ENCODE results near the gene AKAP10.
"Not testable (repeated sequence)": the region's sequence is repeated elsewhere in the genome, so short reads cannot be mapped to it uniquely, and the experiment has no call there.

AKAP10 gene

DNA sequence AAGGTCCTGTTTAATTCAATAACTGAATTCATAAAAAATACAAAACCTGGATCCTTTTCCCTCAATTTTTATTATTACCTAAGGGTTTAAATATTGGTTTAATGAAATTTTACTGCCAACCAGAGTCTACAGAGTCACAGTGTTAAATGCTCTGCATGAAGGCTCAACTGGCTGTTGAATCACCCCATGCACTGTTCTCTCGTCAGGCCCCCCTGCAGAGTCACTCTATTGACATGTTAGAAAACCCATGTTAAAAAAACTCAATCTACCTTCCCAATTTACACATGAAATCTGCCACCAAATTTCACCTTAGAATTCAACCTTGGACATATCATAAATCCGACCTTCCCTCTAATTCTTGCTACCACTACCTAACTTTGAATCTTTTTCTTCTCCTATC lies 66.6 kb downstream of the AKAP10 start:
- DNase-seq, result no peak

DNA sequence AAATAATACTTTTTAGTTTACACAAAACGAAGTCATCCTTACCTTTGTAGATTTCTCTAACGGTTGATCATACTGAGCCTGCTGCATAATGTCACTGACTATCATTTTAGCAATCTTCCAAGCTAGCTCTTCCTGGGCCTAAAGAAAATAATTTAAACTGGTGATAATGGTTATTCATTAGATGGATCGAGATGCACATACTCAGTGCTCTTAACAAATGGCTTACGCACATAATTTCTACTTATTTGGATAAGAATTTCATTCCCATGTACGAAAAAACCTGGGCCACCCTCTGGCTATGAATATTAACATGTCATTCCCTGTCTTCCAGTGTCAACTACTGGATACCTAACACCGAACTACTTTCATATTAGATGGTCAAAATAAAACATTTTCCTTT lies 68.5 kb downstream of the AKAP10 start:
- no peak for DNase-seq

DNA sequence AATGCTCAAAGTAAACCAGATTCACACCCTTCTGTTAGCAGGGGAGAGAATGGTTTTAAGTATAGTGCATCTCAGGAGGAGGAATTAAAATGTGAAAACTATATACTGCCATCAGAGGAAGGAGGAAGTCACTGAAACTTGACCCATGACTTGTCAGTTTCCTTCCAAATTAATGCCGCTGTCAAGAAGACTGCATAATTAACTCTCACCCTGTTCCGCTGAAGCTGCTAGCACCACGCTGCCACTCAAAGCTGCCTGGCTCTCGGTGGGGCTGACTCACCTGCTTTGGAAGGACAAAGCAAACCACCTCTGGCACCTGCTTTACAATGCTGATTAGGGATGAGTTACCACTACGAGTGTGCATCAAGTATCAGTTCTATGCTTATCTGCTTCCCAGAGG lies 72.1 kb downstream of the AKAP10 start:
- peak; percentile 5 for DNase-seq

DNA sequence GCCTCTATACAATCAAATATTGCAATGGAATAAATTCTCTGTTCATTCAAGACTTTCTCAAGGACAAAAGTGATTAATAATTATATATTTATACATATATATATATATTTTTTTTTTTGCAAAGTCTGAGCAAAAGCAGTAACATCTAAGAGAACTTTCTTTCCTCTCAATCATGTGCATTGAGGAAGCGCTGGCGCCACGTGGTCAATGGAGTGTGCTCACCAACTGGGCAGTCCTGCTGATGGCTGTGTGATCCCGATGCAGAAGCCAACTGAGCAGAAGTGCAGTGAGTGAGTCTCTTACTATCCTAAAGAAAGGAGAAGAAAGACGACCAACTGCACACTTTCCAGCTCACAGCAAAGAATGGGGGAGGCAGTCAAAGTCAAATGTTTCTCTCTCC lies 72.7 kb downstream of the AKAP10 start:
- DNase-seq, result no peak

DNA sequence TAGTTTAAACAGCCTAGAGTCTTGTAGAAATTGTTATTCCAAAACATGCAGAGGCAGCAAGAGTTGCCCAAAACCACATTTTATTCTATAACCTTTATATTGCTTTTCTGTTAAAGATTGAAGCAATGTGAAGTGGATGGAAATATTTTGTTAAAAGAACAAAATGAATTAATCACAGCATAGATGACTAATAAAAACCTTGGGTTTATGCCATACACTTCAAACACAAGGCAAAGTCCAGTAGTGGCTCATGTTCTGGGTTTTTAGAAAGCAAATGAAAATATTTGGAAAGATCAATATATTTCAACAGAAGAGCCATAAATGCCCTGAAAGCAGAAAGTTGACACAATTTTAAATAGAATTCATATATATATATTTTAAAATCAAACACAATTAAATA lies 73.2 kb downstream of the AKAP10 start:
- DNase-seq, result no peak

DNA sequence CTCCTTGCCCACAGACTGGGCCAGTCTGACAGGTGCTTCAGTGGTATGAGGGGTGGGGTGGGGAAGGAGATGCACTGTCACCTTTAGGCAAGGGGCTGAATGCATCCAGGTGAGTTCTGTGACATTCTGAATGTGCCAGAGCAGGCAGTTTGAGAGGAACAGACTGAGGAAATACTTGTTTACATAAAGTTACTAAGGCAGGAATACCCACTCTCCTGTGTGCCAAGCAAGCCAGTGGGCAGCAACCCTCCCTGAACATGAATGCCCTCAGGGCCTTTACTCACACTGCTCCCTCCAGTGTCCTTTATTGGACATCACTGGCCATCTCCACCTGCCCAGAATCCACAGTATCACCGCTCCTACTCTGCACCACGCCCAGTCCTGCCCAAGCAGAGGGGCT lies 76.8 kb downstream of the AKAP10 start:
- DNase-seq, result no peak

DNA sequence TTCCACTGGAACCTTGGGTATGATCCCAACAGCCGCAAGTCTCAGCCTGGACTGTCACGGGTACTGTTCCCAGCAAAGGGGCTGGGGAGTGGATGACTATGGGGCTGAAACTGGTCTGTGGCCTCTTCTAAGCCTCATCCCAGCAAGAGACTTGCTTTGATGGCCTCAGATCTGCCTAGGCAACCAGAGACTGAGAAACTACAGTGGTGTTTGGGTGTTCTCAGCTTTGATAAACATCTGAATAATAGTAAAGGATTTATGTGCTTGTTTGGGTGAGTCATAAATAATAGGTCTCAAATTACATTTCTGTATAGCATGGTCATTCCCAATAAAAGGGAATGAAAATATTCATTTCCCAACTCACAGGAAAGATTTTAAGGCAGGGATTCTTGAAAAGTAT lies 79.7 kb downstream of the AKAP10 start:
- peak; percentile 17 for DNase-seq

DNA sequence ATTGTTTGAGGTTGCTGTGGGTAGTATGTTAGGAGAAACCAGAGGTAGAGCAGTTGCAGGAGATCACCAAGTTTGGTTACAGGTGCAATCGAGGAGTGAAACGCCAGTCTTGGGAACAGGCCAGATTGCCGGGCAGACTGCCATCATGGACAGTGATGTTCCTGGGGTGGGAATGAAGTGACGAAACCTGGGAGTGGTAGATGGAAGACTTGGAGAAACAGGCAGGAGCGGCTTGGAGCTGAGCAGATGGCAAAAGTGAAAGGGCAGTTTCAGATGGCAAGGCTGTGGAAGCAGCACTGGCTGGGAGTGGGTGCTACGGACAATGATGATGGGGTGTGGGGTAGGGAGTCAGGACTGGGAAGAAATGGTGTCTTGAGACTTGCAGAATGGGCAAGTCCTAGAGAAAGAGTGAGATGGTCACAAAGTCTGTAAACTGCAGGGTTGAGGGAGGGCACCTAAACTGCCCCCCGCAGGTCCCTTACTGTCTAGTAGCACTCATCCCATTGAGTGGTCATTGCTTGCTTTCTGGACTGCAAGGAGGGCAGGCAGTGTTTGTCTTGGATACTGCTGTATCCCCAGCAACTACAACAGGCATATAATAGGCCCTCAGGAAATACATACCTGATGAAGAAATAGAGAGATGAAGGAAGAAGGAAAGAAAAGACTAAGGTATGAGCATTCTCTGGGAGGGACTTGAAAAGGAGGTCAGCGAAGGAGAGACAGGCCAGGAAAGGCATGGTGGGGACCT lies 80.4 kb downstream of the AKAP10 start:
- DNase-seq, result no peak

DNA sequence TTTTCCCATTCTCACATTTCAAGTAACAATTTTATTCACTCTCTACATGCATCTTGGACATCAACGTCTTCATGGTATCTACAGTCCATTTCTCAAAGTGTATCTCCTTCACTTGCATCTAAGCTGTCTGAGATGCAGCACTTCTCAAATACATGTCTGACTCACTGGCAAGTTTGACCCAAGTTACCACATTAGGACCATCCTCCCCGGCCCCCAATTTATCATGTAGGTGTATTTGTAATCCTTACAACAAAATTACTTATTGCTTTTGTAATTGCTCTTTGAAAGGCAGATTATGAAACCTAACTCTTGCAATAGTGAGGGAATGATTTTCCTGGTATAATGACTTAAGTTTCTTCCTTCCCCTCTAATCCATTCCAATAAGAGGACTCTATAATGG lies 80.9 kb downstream of the AKAP10 start:
- DNase-seq, result no peak

DNA sequence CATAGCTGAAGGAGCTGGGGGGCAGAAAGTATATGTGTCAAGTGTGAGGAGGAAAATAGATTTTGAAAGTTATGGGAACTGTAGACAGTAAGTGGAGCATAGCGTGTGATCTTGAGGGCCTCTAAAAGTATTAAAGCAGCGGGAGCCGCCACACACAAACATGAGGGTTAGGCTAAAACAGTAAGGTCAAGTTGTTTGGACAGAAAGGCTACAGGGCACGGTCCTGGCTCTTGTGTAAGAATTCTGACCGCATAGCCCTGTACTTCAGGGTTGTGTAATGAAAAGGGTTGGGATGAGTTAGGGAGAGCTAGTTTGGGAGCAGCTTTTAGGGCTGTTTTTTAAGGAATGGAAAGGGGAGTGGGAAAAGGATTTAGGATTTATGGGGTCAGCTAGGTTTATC lies 87.1 kb downstream of the AKAP10 start:
- DNase-seq, result not testable (repeated sequence)

DNA sequence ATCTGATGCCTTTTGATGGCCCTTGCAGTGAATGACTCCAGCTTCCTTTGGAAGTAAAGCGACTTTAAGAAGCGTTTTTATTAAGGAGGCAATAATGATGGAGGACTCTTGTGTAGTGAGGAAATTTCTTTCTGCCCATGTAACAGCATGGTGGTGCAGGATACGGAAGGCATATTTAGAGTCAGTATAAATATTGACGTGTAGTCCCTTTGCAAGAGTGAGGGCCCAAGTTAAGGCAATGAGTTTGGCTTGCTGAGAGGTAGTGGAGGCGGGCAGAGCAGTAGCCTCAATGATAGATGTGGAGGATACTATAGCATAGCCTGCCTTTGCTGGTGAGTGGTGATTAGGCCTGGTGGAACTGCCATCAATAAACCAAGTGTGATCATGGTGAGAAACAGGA lies 87.6 kb downstream of the AKAP10 start:
- not testable (repeated sequence) for DNase-seq

DNA sequence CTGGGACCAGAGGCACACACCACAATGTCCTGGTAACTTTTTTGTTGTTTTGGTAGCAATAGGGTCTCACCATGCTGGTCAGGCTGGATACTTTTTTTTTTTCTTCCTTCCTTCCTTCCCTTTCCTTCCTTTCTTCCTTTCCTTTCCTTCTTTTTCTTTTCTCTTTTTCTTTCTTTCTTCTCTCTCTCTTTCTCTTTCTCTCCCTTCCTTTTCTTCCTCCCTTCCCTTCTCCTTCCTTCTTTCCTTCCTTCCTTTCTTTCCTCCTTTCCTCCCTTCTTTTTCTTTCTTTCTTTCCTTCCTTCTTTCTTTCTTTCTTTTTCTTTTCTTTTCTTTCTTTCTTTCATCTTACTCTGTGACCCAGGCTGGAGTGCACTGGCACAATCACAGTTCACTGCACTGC lies 91.5 kb downstream of the AKAP10 start:
- no peak for DNase-seq

DNA sequence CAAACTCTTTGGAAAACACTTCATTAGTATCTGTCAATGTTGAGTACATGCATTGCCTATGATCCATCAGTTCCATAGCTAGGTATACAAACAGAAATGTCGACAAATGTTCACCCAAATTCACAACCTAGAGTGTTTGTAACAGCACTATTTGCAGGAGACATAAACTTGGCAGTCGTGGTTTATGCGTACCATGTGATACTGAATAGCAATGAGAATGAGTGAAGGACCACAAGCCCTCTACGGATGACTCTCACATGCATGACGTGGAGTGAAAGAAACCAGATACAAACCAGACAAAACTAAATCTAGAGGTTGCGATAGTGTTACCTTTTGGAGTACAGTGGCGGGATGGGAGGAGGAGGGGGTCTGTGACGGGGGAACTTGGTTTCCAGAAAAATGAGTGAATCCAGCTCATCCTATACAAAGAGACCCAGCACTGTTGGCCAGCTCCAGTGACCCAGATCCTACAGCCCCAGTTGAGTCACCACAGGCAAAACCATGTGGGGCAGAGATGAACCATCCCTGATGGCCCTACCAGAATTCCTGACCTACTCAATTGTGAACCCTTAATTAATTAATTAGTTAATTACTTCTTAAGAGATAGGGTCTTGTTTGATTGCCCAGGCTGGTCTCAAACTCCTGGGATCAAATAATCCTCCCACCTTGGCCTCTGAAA lies 94.0 kb downstream of the AKAP10 start:
- no peak for DNase-seq

DNA sequence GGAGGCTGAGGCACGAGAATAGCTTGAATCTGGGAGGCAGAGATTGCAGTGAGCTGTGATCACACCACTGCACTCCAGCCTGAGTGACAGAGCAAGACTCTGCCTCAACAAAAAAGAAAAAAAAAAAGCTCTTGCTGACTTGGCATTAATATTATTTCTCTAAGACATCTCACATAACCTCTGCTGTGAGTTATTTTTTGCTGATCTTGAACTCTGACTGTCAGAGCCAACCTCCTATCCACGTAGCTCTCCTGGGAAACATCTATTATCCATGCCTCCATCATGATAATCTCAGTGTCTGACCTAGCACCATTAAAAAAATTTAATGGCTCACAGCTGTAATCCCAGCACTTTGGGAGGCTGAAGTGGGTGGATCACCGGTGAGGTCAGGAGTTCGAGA lies 97.2 kb downstream of the AKAP10 start:
- no peak for DNase-seq

DNA sequence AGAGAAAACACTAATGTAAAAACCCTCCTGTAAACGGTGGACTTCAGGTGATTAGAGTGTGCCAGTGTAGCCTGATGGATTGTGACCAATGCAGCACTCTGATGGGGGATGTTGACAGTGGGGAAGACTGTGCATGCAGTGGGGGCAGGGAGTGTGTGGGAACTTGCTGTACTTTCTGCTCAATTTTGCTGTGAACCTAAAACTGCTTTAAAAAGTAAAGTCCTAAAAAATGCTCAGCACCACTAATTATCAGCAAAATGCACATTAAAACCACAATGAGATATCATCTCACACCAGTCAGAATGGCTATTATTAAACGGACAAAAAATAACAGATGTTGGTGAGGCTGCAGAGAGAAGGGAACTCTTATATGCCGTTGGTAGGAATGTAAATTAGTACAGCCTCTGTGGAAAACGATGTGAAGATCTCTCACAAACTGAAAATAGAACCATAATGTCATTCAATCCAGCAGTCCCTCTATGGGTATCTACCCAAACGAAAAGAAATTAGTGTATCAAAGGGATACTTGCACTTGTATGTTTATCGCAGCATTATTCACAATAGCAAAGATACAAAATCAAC lies 100.2 kb downstream of the AKAP10 start:
- no peak for DNase-seq

DNA sequence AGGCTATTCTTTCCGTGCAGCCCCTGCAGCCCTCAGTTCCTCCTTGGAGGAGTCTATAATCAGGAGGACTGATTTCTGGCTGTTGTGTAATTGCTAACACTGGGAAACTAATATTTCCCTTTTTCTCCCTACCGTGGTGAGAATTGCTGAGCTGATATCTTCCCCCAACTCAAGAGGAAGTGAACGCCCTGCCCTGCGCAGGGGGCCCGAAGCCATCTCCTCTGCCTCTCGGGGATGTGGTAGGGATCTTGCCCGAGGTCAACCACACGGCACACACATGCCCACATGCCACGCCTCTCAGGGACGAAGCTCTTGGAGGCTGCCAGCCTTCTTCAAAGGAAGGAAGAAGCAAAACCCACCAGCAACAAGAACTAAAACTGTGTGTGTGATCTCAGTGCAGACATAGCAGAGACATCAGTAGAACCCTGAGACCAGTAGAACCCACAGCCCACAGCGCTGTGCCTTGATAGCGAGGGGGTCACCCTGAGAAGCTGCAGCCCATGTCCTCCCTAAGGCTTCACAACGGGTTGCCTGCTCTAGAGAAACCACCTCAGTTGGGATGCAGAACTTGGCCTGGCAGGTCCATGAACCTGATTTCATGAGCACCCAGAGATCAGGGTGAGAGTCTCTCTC lies 101.0 kb downstream of the AKAP10 start:
- no peak for DNase-seq

DNA sequence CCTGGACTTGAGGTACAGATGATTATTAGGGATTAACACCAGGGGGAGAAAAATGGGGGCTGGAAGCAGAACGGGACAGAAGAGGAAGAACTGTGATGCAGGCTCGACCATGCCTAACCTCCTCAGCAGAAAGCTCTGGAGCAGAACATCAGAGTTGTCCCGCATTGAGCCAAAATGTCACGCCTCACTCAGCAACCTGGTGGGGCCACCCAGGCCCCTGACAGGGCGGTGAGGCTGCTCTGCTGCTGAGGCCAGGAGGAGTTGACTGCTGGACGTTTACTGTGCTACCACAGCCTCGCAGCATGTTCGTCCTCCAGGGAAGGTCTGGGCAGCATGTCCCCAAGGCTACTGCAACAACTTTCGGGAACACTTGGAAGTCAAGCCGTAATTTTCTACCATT lies 103.4 kb downstream of the AKAP10 start:
- no peak for DNase-seq

DNA sequence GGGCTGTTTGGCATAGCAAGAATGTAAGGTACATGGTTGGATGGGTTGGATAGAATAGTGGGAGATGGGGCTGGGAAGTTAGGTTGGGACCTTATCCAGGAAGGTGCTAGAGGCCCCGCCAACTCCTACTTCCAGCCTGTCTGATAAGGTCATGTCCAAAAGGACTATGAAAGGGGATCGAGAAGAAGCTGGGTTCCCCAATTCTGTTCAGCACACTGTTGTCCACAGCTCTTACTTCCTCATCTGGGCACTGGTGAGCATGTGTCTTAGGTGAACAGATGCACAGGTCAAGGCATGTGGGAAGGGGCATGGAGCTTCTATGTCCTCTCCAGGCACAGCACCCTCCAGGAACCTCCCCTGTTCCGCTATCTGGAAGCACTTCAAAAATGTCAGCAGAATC lies 104.3 kb downstream of the AKAP10 start:
- no peak for DNase-seq

DNA sequence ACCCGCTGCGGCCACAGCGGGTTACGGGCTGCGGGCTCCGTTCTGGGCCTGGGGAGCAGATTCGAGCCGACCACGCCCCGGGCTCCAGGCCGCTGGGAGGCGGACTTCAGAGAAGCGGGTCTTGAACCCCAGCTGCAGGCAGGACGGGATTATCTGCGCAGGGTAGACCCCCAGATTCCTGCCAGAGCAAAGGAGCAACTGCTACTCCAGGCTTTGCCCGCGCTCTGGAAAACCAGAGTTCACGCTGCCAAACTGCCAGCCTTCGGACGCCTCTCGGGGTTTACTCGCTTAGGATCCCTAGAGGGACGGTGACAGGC lies 109.6 kb downstream of the AKAP10 start:
- DNase-seq, result no peak

DNA sequence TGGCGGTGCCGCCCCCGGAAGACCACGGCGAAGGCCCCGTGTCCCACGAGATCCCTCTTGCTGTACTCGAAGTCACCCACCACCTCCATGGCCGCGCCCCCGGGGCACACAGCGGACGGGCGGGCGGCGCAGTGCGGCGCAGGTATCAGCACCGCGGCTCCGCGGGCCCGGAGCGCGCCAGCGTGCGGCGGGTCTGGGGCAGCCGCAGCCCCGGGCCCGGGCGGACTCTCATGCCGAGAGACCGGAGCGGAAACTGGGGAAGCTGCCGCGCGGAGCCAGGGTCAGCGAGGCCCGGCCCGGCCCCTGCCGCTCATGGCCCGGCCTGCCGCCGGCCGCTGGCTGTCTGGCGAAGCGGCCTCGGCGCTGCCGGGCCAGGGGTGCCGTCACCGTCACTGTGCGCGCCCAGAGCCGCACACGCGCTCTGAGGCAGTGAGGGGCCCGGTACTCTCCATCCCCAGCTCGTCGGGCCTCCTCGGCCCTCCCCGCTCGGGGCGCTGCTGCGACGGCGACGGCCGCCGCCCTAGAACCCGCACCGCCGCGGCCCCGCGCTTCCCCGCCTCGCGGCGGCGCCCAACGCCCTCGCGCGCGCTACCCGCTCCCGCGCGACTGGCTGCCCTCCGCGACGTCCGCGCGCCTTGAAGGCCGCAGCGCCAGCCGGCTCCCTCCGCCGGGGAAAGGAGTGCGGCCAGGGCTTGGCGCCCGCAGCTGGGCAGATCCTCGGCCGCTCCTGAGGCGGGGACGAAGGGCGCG lies 110.1 kb downstream of the AKAP10 start, which contains the start of gene ULK2:
TSS of gene ULK2 (minus strand) at position 608 of the 750 bp plus-strand sequence. CDS start at position 89, 519 bp downstream.
- DNase-seq, result peak; percentile 82

DNA sequence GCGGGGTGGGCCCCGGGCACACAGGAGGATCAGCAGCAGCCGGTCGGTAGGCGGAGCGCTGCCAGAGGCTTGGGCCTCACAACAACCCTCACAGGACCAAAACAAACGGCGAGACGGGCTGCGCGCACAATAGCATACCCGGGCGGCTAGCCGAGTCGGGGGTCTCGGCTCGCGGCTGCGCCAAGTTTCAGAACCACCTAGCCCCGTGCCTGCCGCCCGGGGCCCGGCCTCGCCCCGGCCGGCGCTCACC lies 110.6 kb downstream of the AKAP10 start:
- peak; percentile 71 for DNase-seq

DNA sequence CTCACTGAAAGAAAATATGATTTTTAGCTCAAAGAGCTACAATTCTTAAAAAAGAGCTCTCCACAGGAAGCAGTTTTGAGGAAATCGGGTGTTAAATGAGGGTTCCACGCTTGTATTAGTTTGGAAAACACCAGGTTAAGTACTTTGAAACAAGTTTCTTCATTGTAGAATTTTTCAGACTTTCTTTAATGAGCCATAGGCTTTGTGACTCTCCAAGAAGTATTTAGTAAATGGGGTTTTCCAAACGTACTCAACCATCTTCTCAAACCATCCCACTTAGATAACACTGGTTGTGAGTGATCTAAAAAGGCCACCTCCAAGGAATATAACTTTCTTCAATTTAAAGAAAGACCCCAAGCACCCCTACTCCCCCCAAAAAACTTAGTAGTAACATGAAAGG lies 112.6 kb downstream of the AKAP10 start:
- DNase-seq, result no peak

DNA sequence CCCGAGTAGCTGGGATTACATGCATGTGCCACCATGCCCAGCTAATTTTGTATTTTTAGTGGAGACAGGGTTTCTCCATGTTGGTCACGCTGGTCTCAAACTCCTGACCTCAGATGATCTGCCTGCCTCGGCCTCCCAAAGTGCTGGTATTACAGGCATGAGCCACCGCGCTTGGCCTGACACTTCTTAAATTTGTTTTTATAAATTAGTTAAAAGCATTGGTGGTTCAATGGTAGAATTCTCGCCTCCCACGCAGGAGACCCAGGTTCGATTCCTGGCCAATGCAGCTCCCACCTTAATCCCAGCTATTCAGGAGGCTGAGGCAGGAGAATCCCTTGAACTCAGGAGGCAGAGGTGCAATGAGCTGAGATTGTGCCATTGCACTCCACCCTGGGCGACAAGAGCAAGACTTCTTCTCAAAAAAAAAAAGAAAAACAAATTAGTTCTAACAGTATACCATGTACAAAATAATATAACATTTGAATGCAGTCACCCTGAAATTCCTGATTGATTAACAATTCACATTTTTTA lies 116.9 kb downstream of the AKAP10 start:
- DNase-seq, result not testable (repeated sequence)

Measured in NCI-H69 (cell line).